Hypothalamus (tissue), 51 donors: ENCODE results near the gene VEPH1.

Experiments used
- DNase-seq, 51 donors: peaks; one replicate each; lab custom pipeline; 2025; lab: John Stamatoyannopoulos, UW

The VEPH1 gene

GRCh38 chr3:157233923-157234322 is 269.3 kb downstream of the VEPH1 start:
- DNase-seq, result no peak

- DNase-seq, result no peak
These were observed 271.1 kb downstream of the VEPH1 start for GRCh38 chr3:157232141-157232540.

- DNase-seq, result no peak
These were observed 272.1 kb downstream of the VEPH1 start for GRCh38 chr3:157231071-157231470.

- no peak for DNase-seq
These were observed 276.9 kb downstream of the VEPH1 start for GRCh38 chr3:157226173-157226847.

GRCh38 chr3:157225001-157225400 is 278.2 kb downstream of the VEPH1 start:
- DNase-seq, result no peak

GRCh38 chr3:157220883-157221282 is 282.3 kb downstream of the VEPH1 start:
- no peak for DNase-seq

GRCh38 chr3:157220211-157220610 is 283.0 kb downstream of the VEPH1 start:
- no peak for DNase-seq

GRCh38 chr3:157219215-157219614 is 284.0 kb downstream of the VEPH1 start:
- DNase-seq, result no peak
